H4 (cell line): ENCODE measurements around the gene EPC1. TPM values are rescaled to one million over a fixed set of nuclear protein-coding genes. Genes with fewer than 3 reads are reported as not detected.
"Not testable (repeated sequence)": the region's sequence is repeated elsewhere in the genome, so short reads cannot be mapped to it uniquely, and the experiment has no call there.

Experiments
- DNase-seq: peaks from one replicate; pipeline ENCODE4 v3.0.0-alpha.2; 2015; ENCODE audit warnings: low spot score
- total RNA-seq: library from RNA; depleted of rRNA; stranded (reverse); fragments of >200 nt; shearing (Covaris generic); gene quantifications from 2 replicates; pipeline ENCODE4 v1.2.3, GENCODE V29; 2014

Gene EPC1
- total RNA-seq, 1 experiment from 2014 or later, result 8.2 TPM

GRCh38 chr10:32279795-32280194 lies 67.2 kb downstream of the EPC1 start:
- no peak for DNase-seq

- DNase-seq, result no peak
Measured at GRCh38 chr10:32273336-32273735, 73.6 kb downstream of the EPC1 start.

- no peak for DNase-seq
Measured at GRCh38 chr10:32271617-32272016, 75.3 kb downstream of the EPC1 start.

GRCh38 chr10:32269343-32270100 lies 77.4 kb downstream of the EPC1 start:
- no peak for DNase-seq

GRCh38 chr10:32268788-32269187 lies 78.2 kb downstream of the EPC1 start:
- DNase-seq, result no peak

- DNase-seq, result no peak
Measured at GRCh38 chr10:32266979-32267378, 80.0 kb downstream of the EPC1 start.

GRCh38 chr10:32266566-32266965 lies 80.4 kb downstream of the EPC1 start:
- DNase-seq, result no peak

- DNase-seq, result no peak
Measured at GRCh38 chr10:32265756-32266155, 81.2 kb downstream of the EPC1 start.

GRCh38 chr10:32263300-32263699 lies 83.7 kb downstream of the EPC1 start:
- no peak for DNase-seq

- DNase-seq, result no peak
Measured at GRCh38 chr10:32259551-32259950, 87.4 kb downstream of the EPC1 start.

- DNase-seq, result peak; percentile 9
Measured at GRCh38 chr10:32256613-32257437, 90.1 kb downstream of the EPC1 start.

- DNase-seq, result no peak
Measured at GRCh38 chr10:32253821-32254220, 93.1 kb downstream of the EPC1 start.

- DNase-seq, result peak; percentile 16
Measured at GRCh38 chr10:32253276-32253675, 93.7 kb downstream of the EPC1 start.

- DNase-seq, result not testable (repeated sequence)
Measured at GRCh38 chr10:32250489-32250888, 96.5 kb downstream of the EPC1 start.

- DNase-seq, result no peak
Measured at GRCh38 chr10:32246685-32247084, 100.3 kb downstream of the EPC1 start.

GRCh38 chr10:32245760-32246159 lies 101.2 kb downstream of the EPC1 start:
- no peak for DNase-seq

GRCh38 chr10:32244421-32245207 lies 102.3 kb downstream of the EPC1 start:
- DNase-seq, result no peak

- DNase-seq, result no peak
Measured at GRCh38 chr10:32244011-32244410, 102.9 kb downstream of the EPC1 start.

- no peak for DNase-seq
Measured at GRCh38 chr10:32241946-32242345, 105.0 kb downstream of the EPC1 start.

GRCh38 chr10:32240471-32240870 lies 106.5 kb downstream of the EPC1 start:
- no peak for DNase-seq

GRCh38 chr10:32239769-32240168 lies 107.2 kb downstream of the EPC1 start:
- no peak for DNase-seq

- no peak for DNase-seq
Measured at GRCh38 chr10:32237644-32238345, 109.2 kb downstream of the EPC1 start.
